Vagina (tissue), 2 donors: ENCODE measurements around the gene LIPG. TPM values are rescaled to one million over a fixed set of nuclear protein-coding genes. Genes with fewer than 3 reads are reported as not detected.
"Not testable (repeated sequence)": the region's sequence is repeated elsewhere in the genome, so short reads cannot be mapped to it uniquely, and the experiment has no call there.

Experiments used
- DNase-seq, 2 donors: peaks; one replicate each; pipeline ENCODE4 v3.0.0-alpha.2; 2017; ENCODE audit errors: extremely low spot score in 2 of 2
- H3K27ac ChIP-seq: fragments of 200-600 bp; sonication (generic); one replicate; pipeline ENCODE4 v1.5.1; 2019
- H3K27me3 ChIP-seq: fragments of 200-600 bp; sonication (generic); one replicate; pipeline ENCODE4 v1.5.1; 2019
- H3K36me3 ChIP-seq, 2 donors: fragments of 200-600 bp; sonication (generic); one replicate each; pipeline ENCODE4 v1.5.1; 2017 to 2019
- H3K4me1 ChIP-seq: fragments of 200-600 bp; sonication (generic); one replicate; pipeline ENCODE4 v1.5.1; 2019
- H3K4me3 ChIP-seq, 2 donors: fragments of 200-600 bp; sonication (generic); 1 replicate in 1 of 2; 2 replicates in 1 of 2; pipeline ENCODE4 v1.5.1; 2016 to 2019
- H3K9me3 ChIP-seq: fragments of 200-600 bp; sonication (generic); one replicate; pipeline ENCODE4 v1.5.1; 2019
- CTCF ChIP-seq, 3 experiments: fragments of 450-650 bp in 2 of 3; fragments of 200-600 bp in 1 of 3; sonication (generic) in 1 of 3; IDR thresholded peaks; one replicate each; pipeline ENCODE4 v1.5.1; 2017 to 2019; ENCODE audit warnings: antibody characterized with exemption in 3 of 3, mild to moderate bottlenecking in 2 of 3, moderate library complexity in 2 of 3
- POLR2A ChIP-seq, 2 donors: fragments of 450-650 bp; IDR thresholded peaks; one replicate each; pipeline ENCODE4 v1.6.1; 2017; ENCODE audit warnings: antibody characterized with exemption in 2 of 2, mild to moderate bottlenecking in 2 of 2, moderate library complexity in 2 of 2
- POLR2AphosphoS5 ChIP-seq, 2 donors: sonication (generic); formaldehyde crosslinking; IDR thresholded peaks; one replicate each; pipeline ENCODE4 v1.9.0; 2017; ENCODE audit warnings: antibody characterized with exemption in 2 of 2, mild to moderate bottlenecking in 2 of 2, low read depth in 1 of 2; ENCODE audit not compliant: insufficient read depth in 1 of 2
- intact Hi-C: fragments of 100-400 bp; cut with DNase I; formaldehyde crosslinking; loops from one replicate; pipeline ENCODE4 v1.15.1; 2023
- total RNA-seq: library from RNA; depleted of rRNA; stranded (reverse); fragments of >200 nt; gene quantifications from one replicate; pipeline ENCODE4 v1.2.3, GENCODE V29; 2016

The LIPG gene
- total RNA-seq, 1 donor from 2014 or later = 1.7 TPM

GRCh38 chr18:49555641-49556040, 6.2 kb upstream of the LIPG start:
- H3K36me3 ChIP-seq = no peaks in the 10 kb centered on the region
- intact Hi-C loops = no loop called here
- H3K27ac ChIP-seq = no peak overlapping the region
- DNase-seq = no peak
- H3K9me3 ChIP-seq = no peaks in the 10 kb centered on the region
- TF ChIP-seq POLR2A (IDR thresholded peaks at IDR 0.05) = no peak
- no peak for TF ChIP-seq POLR2AphosphoS5 (IDR thresholded peaks at IDR 0.05; ENCODE audit: insufficient read depth in 1 of 2, low read depth in 1 of 2)
- TF ChIP-seq CTCF (IDR thresholded peaks at IDR 0.05) = no peak
- no peaks in the 10 kb centered on the region for H3K27me3 ChIP-seq
- H3K4me3 ChIP-seq = no peak overlapping the region
- peaks cover 3% of the 10 kb centered on the region for H3K4me1 ChIP-seq

- intact Hi-C loops = no loop called here
- DNase-seq = no peak
- TF ChIP-seq CTCF (IDR thresholded peaks at IDR 0.05) (no peak), POLR2A (IDR thresholded peaks at IDR 0.05) (no peak), POLR2AphosphoS5 (IDR thresholded peaks at IDR 0.05; ENCODE audit: insufficient read depth in 1 of 2, low read depth in 1 of 2) (no peak)
- Histone ChIP-seq H3K27ac (no peak overlapping the region), H3K4me3 (no peak overlapping the region), H3K36me3 (no peaks in the 10 kb centered on the region), H3K27me3 (no peaks in the 10 kb centered on the region), H3K9me3 (no peaks in the 10 kb centered on the region), H3K4me1 (peaks cover 18% of the 10 kb centered on the region)
These were observed 3.5 kb upstream of the LIPG start for GRCh38 chr18:49558356-49558755.

GRCh38 chr18:49559326-49559931, 2.4 kb upstream of the LIPG start:
- peaks cover 18% of the 10 kb centered on the region for H3K4me1 ChIP-seq
- H3K27me3 ChIP-seq, H3K4me3 ChIP-seq, intact Hi-C loops, DNase-seq, H3K9me3 ChIP-seq, H3K27ac ChIP-seq, H3K36me3 ChIP-seq: not testable (repeated sequence)
- peak in 1 of 3 experiments; percentile 40 for TF ChIP-seq CTCF (IDR thresholded peaks at IDR 0.05)

GRCh38 chr18:49560277-49560623, 1.6 kb upstream of the LIPG start:
- no peak for TF ChIP-seq CTCF (IDR thresholded peaks at IDR 0.05)
- no peak for TF ChIP-seq POLR2A (IDR thresholded peaks at IDR 0.05)
- no peak for TF ChIP-seq POLR2AphosphoS5 (IDR thresholded peaks at IDR 0.05; ENCODE audit: insufficient read depth in 1 of 2, low read depth in 1 of 2)
- H3K9me3 ChIP-seq = no peaks in the 10 kb centered on the region
- peak overlapping the region; percentile 28 to 33 for H3K4me3 ChIP-seq
- DNase-seq = no peak
- peaks cover 18% of the 10 kb centered on the region for H3K4me1 ChIP-seq
- H3K27me3 ChIP-seq = no peaks in the 10 kb centered on the region
- H3K36me3 ChIP-seq = no peaks in the 10 kb centered on the region
- H3K27ac ChIP-seq = no peak overlapping the region
- intact Hi-C loops = no loop called here

- no peak for DNase-seq
- no peaks in the 10 kb centered on the region for H3K36me3 ChIP-seq
- TF ChIP-seq POLR2A (IDR thresholded peaks at IDR 0.05) (no peak), POLR2AphosphoS5 (IDR thresholded peaks at IDR 0.05; ENCODE audit: insufficient read depth in 1 of 2, low read depth in 1 of 2) (no peak), CTCF (IDR thresholded peaks at IDR 0.05) (no peak)
- H3K27ac ChIP-seq = no peak overlapping the region
- H3K9me3 ChIP-seq = no peaks in the 10 kb centered on the region
- intact Hi-C loops = no loop called here
- no peaks in the 10 kb centered on the region for H3K27me3 ChIP-seq
- H3K4me3 ChIP-seq = peak overlapping the region; percentile 28 to 33
- H3K4me1 ChIP-seq = peaks cover 18% of the 10 kb centered on the region
These were observed 1.1 kb upstream of the LIPG start for GRCh38 chr18:49560624-49561288.
